ENCODE results near the gene TRAPPC14.

The TRAPPC14 gene

GRCh38 chr7:100156331-100157068 is 2.0 kb downstream of the TRAPPC14 start:
- no peak for TF ChIP-seq CTCF (IDR thresholded peaks at IDR 0.05; ENCODE audit: poor library complexity, severe bottlenecking)
- Histone ChIP-seq H3K36me3 (ENCODE audit: low read depth) (peaks cover 42% of the 10 kb centered on the region), H3K27ac (ENCODE audit: poor library complexity, severe bottlenecking) (peak overlapping the region; percentile 71), H3K4me1 (ENCODE audit: insufficient read depth, poor library complexity, severe bottlenecking) (no peaks in the 10 kb centered on the region), H3K4me3 (ENCODE audit: severe bottlenecking) (no peak overlapping the region), H3K9me3 (ENCODE audit: severe bottlenecking) (no peaks in the 10 kb centered on the region), H3K27me3 (ENCODE audit: insufficient read depth, poor library complexity, severe bottlenecking) (no peaks in the 10 kb centered on the region)
- no peak for DNase-seq (ENCODE audit: low spot score)
- no peak for ATAC-seq (ENCODE audit: low read depth)

GRCh38 chr7:100155553-100156317 is 2.8 kb downstream of the TRAPPC14 start:
- no peaks in the 10 kb centered on the region for H3K9me3 ChIP-seq (ENCODE audit: severe bottlenecking)
- peaks cover 46% of the 10 kb centered on the region for H3K36me3 ChIP-seq (ENCODE audit: low read depth)
- H3K4me1 ChIP-seq (ENCODE audit: insufficient read depth, poor library complexity, severe bottlenecking): no peaks in the 10 kb centered on the region
- no peak overlapping the region for H3K4me3 ChIP-seq (ENCODE audit: severe bottlenecking)
- DNase-seq (ENCODE audit: low spot score) (no peak), ATAC-seq (ENCODE audit: low read depth) (no peak)
- H3K27ac ChIP-seq (ENCODE audit: poor library complexity, severe bottlenecking): no peak overlapping the region
- H3K27me3 ChIP-seq (ENCODE audit: insufficient read depth, poor library complexity, severe bottlenecking): no peaks in the 10 kb centered on the region
- TF ChIP-seq CTCF (IDR thresholded peaks at IDR 0.05; ENCODE audit: poor library complexity, severe bottlenecking): no peak

- DNase-seq (ENCODE audit: low spot score) (no peak), ATAC-seq (ENCODE audit: low read depth) (no peak)
- Histone ChIP-seq H3K27ac (ENCODE audit: poor library complexity, severe bottlenecking) (no peak overlapping the region), H3K27me3 (ENCODE audit: insufficient read depth, poor library complexity, severe bottlenecking) (no peaks in the 10 kb centered on the region), H3K4me3 (ENCODE audit: severe bottlenecking) (no peak overlapping the region), H3K9me3 (ENCODE audit: severe bottlenecking) (no peaks in the 10 kb centered on the region), H3K4me1 (ENCODE audit: insufficient read depth, poor library complexity, severe bottlenecking) (peaks cover 5% of the 10 kb centered on the region), H3K36me3 (ENCODE audit: low read depth) (peaks cover 54% of the 10 kb centered on the region)
- TF ChIP-seq CTCF (IDR thresholded peaks at IDR 0.05; ENCODE audit: poor library complexity, severe bottlenecking): no peak
Observed at GRCh38 chr7:100154651-100155491, 3.7 kb downstream of the TRAPPC14 start.

- Histone ChIP-seq H3K36me3 (ENCODE audit: low read depth) (peaks cover 59% of the 10 kb centered on the region), H3K9me3 (ENCODE audit: severe bottlenecking) (no peaks in the 10 kb centered on the region), H3K4me1 (ENCODE audit: insufficient read depth, poor library complexity, severe bottlenecking) (peaks cover 8% of the 10 kb centered on the region), H3K4me3 (ENCODE audit: severe bottlenecking) (no peak overlapping the region), H3K27ac (ENCODE audit: poor library complexity, severe bottlenecking) (peak overlapping the region; percentile 4), H3K27me3 (ENCODE audit: insufficient read depth, poor library complexity, severe bottlenecking) (no peaks in the 10 kb centered on the region)
- ATAC-seq (ENCODE audit: low read depth) (no peak), DNase-seq (ENCODE audit: low spot score) (no peak)
- TF ChIP-seq CTCF (IDR thresholded peaks at IDR 0.05; ENCODE audit: poor library complexity, severe bottlenecking): no peak
Observed at GRCh38 chr7:100153708-100154535, 4.6 kb downstream of the TRAPPC14 start.
